HG03066 (cell line): ENCODE results near the gene TNNI3.
A peak's percentile ranks its signal among the peaks of the same experiment; 100 is the strongest.

Source experiments
- ATAC-seq: cut with Tn5 transposase; IDR thresholded peaks from one replicate; pipeline ENCODE4 v1.9.1; 2021; ENCODE audit warnings: low read depth; ENCODE audit not compliant: unreplicated experiment

TNNI3 gene

GRCh38 chr19:55149078-55150003 is 8.2 kb downstream of the TNNI3 start, which contains the start of gene TNNT1:
TNNT1 (minus strand) TSS chr19:55149206; CDS start chr19:55147157, 2,049 bp downstream.
- no peak for ATAC-seq

DNA sequence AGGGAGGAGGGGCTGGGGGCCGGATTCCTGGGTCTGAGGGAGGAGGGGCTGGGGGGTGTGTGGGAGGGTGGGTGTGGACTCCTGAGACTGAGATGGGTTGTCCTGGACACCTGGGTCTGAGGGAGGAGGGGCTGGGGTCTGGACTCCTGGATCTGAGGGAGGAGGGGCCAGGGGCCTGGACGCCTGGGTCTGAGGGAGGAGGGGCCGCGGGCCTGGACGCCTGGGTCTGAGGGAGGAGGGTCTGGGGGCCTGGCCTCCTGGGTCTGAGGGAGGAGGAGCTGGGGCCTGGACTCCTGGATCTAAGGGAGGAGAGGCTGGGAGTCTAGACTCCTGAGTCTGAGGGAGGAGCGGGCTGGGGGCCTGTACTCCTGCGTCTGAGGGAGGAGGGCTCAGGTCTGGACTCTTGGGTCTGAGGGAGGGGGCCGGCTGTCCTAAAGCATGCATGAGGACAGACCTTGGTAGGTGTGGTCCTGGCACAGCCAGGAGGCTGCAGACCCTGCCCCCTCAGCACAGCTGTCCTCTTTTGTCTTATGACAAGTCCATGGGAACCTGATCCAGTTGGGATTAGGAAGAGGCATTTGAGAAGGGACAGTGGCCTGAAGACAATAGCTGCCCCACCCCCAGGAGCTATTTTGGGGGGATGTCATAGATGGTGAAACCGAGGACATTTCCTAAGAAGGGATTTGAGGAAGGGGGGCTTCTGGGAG is 9.8 kb downstream of the TNNI3 start:
- ATAC-seq: no peak

DNA sequence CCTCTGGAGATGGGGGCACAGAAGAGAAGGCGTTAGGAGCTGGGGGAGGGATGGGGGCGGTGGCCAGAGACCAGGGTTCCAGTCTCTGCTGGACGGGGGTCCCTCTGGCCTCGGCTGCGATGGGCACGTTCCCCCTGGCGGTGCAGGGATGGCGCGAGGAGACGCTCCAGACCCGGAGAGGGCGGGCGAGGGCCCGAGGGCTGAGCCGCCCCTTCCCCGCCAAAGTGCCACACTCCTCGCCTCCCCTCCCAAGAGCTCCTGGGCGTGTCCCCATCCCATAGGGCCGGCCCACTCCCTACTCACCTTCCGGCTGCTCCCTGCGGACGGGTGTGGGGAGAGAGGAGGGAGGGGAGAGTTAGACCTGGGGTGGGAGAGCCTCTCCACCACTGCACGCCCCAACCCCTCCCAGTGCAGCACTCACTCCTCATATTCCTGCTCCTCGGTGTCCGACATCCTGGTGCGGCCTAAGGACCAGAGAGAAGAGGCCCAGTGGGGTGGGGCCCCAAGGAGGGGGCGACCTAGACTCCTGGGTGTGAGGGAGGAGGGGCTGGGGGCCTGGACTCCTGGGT is 10.7 kb downstream of the TNNI3 start:
- ATAC-seq: no peak

DNA sequence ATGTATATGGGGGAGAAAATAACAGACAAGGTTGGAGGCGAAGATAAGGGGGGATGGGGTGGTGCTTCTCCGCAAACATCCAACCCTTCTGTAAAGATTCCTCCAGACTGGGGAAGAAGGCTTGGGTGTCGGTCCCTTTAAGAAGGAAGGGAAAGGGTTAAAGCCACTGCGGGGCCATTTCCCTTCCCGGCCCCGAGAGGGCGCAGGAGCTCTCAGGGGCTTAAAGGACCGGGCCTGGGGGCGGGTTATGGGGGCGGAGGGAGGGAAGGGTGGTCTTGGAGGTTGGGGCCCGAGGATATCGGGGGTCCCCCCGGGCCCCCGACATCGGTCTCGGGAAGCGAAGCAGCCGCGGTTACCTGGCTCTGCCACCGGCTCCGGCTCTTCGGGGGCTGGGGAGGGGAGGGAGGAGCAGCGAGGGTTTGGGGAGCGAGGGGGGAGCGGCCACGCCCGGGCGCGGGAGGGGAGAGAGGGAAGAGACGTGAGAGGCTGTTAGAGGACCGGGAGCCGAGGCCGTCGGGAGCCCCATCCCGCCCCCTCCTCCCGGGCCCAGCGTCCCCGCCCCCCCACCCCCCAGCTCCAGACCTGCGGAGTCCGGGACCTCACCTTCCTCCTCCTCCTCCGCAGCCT is 11.3 kb downstream of the TNNI3 start:
- no peak for ATAC-seq

DNA sequence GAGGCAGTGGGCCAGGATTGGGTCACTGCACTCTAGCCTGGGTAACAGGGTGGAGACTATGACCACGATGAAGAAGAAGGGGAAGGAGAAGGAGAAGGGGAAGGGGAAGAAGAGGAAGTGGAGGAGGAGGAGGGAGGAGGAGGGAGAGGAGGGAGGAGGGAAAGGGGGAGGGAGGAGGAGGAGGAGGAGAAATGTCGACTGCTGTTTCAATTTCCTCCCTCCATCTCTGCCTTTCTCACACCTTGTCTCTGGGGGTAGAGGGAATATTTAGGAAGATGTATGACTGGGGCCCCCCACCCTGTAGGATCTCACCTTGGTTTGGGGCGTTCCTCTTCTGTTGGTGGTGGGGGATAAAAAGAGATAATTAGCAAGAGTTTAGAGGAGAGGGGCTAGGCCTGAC is 12.3 kb downstream of the TNNI3 start:
- ATAC-seq: no peak

DNA sequence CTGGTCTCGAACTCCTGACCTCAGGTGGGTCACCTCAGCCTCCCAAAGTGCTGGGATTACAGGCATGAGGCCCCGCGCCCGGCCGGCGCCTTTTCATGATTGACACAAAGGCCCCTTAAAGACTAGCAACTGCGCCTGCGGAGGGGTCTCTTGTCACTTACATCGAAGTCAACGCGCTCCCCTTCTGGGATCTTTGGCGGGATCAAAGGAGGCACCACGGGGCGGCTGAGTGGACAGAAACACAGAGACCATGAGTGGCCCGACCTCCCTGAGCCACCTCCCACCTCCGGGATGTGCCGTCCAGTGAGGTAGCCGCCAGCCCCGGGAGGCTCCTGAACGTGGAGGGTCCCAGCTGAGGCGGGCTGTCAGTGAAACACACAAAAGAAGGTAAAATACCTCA is 15.8 kb downstream of the TNNI3 start:
- ATAC-seq: no peak

DNA sequence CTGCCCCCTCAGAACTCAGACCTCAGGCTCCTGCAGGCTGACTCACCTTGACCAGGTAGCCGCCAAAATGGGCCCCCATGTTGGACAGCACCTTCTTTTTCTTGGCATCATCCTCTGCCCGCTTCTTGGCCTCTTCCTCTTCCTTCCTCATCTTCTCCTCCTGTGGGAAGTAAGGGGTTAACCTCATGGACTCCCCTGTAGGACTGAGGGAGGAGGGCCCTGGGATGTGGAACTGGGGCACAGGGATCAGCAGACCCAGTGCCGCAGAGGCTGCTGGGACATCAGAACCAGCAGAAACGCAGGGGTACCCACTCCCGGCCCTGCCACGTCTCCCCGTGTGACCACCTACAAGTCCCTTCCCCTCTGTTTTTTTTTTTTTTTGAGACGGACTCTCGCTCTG is 19.6 kb downstream of the TNNI3 start:
- no peak for ATAC-seq

DNA sequence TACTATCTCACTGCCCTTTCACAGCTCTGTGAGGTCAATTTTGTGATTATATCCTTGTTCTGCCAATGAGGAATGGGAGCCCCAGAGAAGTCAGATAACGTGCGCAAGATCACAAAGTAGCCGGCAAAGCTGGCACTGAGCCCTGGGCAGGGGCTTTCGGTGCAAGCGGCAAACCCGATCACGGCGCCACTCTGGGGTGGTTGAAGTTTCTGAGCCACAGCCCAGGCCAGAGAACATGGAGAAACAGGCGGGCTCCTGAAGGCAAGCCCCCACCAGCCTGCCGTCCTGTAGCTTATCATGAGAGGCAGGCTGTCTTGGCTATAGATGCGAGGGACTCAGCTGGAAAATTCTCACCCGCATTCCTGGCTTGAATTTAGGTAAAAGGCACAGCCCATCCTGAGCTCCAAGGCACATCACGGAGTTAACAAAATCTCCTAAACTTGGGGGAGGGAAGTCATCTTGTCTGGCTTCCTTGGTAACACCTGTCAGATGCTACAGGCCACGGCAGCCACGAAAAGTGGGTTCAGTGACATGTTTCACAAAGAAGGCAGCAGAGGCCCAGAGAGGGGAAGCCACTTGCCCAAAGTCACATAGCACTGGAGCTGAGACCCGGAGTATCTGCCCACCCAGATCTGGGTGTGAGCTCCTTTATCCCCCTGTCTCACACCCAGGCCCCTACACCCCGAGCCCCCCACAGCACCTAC is 21.0 kb downstream of the TNNI3 start:
- no peak for ATAC-seq

- ATAC-seq: no peak
Observed at GRCh38 chr19:55134736-55135135, 22.8 kb downstream of the TNNI3 start.

- ATAC-seq: no peak
Observed at GRCh38 chr19:55133639-55134444, 23.7 kb downstream of the TNNI3 start.

GRCh38 chr19:55132453-55133129 is 24.9 kb downstream of the TNNI3 start:
- no peak for ATAC-seq

DNA sequence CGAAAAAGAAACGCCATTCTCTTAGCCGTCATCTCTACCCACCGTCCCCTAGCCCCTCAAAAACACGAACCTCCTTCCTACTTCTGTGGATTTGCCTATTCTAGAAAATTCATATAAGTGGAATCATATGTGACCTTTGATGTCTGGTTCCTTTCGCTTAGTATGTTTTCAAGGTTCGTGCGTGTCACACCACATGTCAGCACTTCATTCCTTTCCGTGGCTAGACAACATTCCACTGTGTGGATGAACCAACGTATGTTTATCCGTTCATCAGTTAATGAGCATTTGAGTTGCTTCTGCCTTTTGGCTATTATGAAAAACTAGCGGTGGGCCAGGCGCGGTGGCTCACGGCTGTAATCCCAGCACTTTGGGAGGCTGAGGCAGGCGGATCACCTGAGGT is 26.1 kb downstream of the TNNI3 start:
- ATAC-seq: no peak

DNA sequence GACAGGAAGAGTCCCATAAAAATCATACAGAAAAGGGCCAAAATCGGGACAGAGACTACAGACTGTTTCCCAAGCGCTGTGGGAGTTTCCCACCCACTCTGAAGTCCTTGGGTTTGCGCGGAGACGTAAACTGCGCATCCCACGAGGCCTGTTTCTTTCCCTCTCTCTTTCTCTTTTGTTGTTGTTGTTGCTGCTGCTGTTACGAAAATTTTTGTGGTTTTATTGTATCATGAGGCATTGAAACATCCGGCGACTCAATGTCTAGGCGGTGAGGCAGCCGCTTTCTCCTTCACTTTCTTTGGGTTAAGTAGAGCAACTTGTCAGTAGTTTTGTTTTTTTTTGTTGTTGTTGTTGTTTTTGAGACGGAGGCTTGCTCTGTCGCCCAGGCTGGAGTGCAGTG is 38.5 kb downstream of the TNNI3 start:
- no peak for ATAC-seq

DNA sequence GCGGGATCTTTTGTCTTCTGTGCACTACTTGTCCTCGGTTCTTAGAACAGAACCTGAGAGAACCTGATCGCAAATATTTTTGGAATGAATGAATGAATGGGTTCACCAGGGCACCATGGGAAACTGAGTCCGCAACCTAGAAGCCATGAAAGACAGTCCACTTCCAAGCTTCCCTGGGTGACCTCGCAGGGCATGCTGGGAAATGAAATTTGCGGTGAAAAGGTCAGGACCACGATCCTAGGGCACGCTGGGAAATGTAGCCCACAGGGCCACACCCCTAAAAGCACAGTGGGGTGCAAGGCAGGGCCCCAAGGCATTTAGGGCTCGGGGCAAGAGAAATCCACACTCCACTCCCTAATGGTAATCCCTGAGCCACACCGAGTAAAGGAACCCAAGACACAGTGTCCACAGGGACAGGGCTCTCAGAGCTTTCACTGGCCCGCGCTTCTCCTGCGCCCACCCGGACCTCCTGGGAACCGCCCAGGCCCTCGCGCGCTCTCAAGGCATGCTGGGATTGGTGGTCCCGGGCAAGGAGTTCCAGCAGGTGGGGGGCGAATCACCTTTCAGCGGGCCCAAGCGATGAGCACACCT is 39.0 kb downstream of the TNNI3 start:
- no peak for ATAC-seq

DNA sequence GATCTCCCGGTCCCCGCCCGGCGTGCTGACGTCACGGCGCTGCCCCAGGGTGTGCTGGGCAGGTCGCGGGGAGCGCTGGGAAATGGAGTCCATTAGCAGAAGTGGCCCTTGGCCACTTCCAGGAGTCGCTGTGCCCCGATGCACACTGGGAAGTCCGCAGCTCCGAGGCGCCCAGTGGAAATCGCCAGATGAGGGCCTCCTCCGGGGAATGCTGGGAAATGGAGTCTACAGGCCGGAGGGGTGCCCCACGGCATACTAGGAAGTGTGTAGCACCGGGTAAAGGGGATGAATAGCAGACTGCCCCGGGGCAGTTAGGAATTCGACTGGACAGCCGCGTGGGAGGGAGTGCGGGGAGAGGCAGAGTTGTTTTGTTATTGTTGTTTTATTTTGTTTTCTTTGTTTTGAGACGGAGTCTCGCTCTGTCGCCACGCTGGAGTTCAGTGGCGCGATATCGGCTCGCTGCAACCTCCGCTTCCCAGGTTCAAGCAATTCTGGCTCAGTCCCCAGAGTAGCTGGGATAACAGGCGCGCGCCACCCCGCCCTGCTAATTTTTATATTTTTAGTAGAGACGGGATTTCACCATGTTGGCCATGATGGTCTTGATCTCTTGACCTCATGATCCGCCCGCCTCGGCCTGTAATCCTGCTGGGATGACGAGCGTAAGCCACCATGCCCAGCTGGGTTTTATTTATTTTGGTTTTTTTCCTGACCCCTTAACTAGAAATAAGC is 39.7 kb downstream of the TNNI3 start:
- ATAC-seq: peak; percentile 85

DNA sequence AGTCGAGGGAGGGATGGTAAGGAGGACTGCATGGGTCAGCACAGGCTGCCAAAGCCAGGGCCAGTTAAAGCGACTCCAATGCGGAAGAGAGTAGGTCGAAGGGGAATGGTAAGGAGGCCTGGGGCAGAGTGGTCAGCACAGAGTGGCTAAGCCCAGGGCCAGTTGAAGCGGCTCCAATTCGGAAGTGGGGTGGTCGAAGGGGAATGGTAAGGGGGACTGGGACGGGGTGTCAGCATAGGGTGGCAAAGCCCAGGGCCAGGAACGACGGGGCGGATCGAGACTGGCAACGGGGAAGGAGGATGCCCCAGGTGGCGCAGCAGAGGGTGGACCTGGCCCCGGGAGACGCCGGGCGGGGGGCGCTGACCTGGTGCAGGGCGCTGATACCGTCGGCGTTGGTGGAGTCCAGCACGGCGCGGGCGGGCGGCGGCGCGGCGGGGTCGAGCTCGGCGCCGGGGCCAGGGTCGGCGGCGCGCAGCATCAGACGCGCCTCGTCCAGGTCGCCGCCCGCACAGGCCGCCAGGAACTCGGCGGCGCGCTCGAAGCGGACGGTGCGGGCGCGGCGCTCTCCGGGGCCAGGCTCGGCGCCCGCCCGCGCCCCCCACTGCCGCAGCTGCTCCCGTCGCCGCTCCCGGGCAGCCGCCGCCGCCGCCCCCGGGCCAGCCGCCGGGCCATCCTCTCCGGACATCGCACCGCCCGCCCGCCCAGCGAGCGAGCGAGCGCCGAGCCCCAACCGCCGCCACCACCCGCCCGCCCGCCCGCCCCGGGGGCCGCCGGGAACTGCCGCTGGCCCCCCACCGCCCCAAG is 40.5 kb downstream of the TNNI3 start, which contains the start of gene PPP1R12C:
TSS of gene PPP1R12C (minus strand) at position 779 of the 804 bp plus-strand sequence. CDS start at position 685, 94 bp downstream.
- ATAC-seq: no peak

DNA sequence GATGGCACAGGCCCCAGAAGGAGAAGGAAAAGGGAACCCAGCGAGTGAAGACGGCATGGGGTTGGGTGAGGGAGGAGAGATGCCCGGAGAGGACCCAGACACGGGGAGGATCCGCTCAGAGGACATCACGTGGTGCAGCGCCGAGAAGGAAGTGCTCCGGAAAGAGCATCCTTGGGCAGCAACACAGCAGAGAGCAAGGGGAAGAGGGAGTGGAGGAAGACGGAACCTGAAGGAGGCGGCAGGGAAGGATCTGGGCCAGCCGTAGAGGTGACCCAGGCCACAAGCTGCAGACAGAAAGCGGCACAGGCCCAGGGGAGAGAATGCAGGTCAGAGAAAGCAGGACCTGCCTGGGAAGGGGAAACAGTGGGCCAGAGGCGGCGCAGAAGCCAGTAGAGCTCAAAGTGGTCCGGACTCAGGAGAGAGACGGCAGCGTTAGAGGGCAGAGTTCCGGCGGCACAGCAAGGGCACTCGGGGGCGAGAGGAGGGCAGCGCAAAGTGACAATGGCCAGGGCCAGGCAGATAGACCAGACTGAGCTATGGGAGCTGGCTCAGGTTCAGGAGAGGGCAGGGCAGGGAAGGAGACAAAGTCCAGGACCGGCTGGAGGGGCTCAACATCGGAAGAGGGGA is 41.2 kb downstream of the TNNI3 start:
- ATAC-seq: no peak
